GM21367 (cell line): ENCODE results near the gene ST7.

Experiments used
- ATAC-seq: cut with Tn5 transposase; IDR thresholded peaks from one replicate; pipeline ENCODE4 v1.9.1; 2021; ENCODE audit not compliant: unreplicated experiment

Gene ST7

DNA sequence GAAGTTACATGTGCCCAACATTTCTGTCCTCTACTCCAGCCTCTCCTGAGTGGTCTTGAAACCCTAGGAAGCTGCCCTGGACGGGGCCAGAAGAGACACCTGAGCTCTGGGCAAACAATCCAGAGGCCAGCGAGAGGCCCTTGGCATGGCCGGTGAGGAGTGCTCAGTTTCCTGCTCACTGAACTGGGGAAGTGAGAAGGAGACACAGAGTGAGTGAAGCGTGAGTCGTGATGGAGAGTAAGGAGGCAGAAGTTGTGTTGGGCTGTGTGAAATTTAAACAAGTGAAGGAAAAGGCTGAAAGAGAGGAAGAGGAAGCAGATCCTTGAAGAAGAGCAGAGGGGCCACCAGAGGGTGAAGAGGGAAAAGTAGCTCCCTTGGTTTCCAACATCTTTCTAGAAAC lies 296.4 kb downstream of the ST7 start:
- ATAC-seq: no peak

- ATAC-seq: no peak
Measured at GRCh38 chr7:117250245-117250644, 296.9 kb downstream of the ST7 start.

- ATAC-seq: no peak
Measured at GRCh38 chr7:117250801-117251200, 297.5 kb downstream of the ST7 start.

DNA sequence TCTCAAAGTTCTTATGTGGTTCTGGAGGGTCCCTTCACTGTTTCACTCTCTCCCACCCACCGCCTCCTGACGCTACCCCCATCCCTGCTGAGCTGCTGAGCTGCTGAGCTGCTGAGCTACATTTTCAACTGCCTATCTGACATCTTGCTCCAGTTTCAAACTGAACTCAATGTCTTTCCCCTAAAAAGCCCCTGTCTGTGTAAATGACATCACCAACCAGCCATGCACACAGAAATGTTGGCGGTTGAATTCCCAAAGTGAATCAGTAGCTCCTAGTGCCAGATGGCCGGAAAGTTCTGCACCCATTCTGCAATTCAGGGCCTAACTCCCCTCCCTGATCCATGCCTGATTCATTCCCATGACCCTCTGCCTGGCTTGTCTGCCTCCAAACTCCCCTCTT lies 298.4 kb downstream of the ST7 start:
- ATAC-seq: no peak

GRCh38 chr7:117259615-117260014 lies 306.3 kb downstream of the ST7 start:
- ATAC-seq: no peak

DNA sequence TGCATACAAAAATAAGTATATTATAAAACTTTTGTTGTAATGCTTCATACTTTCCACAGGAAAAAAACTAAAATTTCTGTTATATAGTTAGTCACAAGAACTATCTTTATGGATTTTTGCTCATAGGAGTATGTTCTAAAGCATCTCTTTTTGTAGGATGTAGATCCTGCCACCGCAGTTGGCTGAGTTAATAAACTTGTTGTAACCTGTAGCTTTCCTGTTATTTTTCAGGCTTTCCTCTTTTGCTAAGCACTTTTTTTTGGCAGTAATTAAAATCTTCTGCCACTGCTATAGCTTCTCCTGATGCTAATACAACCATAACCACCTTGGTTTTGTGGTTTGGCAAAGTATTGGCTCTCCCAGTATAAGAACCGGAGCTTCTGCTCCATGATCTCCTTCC lies 309.2 kb downstream of the ST7 start:
- no peak for ATAC-seq

DNA sequence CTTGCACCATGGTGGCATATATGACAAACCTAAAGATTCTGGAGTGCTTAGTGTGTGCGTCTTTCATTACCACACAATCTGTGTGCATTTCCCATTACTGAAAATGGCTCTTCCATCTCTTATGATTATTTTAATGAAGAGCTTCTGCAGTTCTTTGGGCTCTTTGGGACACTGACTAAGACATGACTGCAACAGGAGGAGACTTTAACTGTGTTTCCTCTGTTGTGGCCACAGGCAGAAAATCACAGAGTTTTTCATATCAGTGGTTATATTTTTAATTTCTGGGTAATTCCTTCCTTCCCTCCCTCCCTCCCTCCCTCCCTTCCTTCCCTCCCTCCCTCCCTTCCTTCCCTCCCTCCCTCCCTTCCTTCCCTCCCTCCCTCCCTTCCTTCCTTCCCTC lies 311.4 kb downstream of the ST7 start:
- no peak for ATAC-seq

GRCh38 chr7:117269417-117269816 lies 316.1 kb downstream of the ST7 start:
- ATAC-seq: no peak

GRCh38 chr7:117269886-117270285 lies 316.6 kb downstream of the ST7 start:
- no peak for ATAC-seq

DNA sequence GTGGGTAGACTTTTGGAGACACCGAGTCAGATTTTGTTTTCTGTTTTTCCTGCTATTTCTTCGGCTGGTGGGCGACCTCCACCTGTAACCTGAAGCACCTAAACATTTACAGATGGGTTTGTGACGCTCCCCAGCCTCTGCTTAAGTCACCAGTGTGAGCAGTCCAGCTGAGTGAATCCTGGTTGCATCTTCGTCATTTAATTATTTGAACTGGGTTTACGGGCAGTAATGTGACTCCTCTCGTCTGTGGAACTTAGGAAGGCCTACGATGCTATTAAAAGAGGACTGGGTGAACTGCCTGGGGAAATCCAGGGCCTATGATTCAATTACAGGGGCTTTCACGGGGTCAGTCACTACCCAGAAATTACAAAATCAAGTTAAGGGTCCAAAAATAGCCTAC lies 317.1 kb downstream of the ST7 start:
- no peak for ATAC-seq

GRCh38 chr7:117271566-117271965 lies 318.3 kb downstream of the ST7 start:
- no peak for ATAC-seq

- ATAC-seq: no peak
Measured at GRCh38 chr7:117272017-117272759, 318.9 kb downstream of the ST7 start.

DNA sequence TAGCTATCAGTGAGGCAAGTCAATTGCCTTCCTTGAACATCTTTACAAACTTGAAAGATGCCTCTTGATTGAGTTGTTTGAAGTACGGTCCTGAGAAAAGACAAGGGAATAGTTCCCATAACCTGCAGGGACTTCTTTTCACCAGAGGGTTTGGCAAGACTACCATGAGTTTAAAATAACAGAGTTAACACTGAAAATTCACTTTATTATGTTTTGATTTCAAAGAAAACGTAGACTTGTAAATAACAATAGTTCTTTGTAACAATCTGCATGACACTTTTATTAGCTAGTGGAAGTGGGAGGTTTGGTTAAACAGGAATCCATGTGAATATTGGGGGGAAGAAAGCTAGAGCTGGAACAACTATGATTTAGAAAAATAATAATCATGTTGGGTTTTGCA lies 320.0 kb downstream of the ST7 start:
- no peak for ATAC-seq

DNA sequence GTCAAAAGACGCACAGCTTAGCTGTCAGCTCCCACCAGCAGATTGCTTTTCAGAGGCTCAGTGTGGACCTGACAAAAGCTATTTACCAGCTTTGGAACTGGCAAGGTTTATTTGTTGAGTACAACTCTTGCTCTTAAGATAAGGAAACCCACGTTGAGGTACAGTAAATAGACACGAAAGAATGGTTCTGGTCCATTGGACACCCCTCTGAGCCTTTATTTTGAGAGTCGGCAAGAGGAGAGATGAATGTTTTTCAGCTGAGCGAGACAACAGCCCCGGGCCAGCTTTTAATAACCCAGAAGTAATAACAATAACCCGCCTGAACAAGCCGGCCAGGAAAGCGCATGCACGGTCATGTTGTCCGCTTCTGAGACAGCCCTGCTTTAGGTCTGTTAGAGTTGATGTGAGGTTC lies 320.5 kb downstream of the ST7 start:
- no peak for ATAC-seq

GRCh38 chr7:117274951-117275350 lies 321.6 kb downstream of the ST7 start:
- ATAC-seq: no peak

GRCh38 chr7:117277576-117277975 lies 324.3 kb downstream of the ST7 start:
- ATAC-seq: no peak

DNA sequence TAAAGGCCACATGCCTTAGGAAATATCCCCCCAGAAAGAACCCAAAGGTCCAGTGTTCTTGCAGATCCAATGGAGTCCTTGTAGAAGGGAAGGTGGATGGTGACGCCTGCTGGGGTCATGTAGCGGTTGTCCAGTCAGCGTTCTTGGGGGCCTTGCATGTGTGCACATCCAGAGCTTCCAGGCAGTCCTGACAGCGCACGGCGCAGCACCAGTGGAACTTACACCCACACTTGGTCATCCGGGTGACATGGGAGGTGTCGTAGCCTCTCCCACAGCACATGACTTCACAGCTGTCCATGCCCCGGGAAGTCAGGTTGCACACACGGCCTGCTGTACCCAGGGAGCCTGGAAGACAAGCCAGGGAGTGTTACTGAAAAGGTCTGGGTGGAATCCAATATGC lies 324.7 kb downstream of the ST7 start:
- ATAC-seq: no peak

DNA sequence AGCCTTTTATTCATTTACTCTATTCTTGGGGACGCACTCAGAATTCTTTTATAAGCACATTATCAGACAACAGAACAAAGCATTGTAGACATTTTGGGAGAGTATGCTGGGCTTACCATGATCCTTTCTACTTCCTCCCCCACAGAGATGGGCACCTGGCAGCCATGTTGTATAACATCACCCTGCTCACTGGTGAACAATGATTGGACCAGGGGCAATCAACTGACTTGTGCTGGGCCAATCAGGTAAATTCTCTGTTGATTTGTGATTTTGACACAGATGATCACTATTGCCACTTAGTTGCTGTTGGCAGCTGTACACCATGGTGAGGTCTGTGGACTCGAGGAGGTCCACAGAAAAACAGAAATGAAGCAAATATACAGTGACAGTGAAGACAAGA lies 325.9 kb downstream of the ST7 start:
- ATAC-seq: no peak
